LNCAP (cell line): ENCODE measurements around the gene LPCAT1.

Source experiments
- TF ChIP-seq, protein P1 (sequence below): fragments of 450-650 bp; IDR thresholded peaks from 2 replicates; pipeline ENCODE4 v1.5.1; 2017; ENCODE audit warnings: mild to moderate bottlenecking

Gene LPCAT1

DNA sequence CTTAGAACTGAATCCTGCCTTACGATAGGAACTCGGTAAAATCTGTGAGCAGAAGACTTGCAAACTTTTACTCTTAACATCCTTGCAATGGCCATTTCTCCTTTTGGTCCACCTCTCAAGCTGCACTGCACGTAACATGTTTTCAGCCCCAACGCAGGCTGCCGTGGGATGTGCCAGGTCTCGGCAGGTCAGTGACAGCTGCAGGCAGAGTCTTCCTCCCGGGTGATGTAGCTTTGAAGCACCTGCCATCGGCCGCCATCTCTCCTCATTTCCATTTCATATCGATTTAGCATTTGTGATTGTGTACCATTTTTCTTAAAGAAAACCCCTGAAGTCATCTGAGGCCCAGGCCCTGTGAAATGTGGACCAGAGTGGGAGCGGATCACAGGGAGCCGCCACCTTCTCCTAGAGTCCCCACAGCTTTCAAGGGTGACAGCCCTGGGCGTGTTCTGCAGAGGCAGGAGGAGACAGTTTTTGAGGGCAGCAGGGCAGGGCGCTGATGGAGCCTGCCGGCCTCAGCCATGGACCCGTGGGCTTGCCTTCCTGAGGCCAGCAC lies 25.8 kb upstream of the LPCAT1 start:
- TF ChIP-seq, protein P1, sequence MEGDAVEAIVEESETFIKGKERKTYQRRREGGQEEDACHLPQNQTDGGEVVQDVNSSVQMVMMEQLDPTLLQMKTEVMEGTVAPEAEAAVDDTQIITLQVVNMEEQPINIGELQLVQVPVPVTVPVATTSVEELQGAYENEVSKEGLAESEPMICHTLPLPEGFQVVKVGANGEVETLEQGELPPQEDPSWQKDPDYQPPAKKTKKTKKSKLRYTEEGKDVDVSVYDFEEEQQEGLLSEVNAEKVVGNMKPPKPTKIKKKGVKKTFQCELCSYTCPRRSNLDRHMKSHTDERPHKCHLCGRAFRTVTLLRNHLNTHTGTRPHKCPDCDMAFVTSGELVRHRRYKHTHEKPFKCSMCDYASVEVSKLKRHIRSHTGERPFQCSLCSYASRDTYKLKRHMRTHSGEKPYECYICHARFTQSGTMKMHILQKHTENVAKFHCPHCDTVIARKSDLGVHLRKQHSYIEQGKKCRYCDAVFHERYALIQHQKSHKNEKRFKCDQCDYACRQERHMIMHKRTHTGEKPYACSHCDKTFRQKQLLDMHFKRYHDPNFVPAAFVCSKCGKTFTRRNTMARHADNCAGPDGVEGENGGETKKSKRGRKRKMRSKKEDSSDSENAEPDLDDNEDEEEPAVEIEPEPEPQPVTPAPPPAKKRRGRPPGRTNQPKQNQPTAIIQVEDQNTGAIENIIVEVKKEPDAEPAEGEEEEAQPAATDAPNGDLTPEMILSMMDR = no peak

DNA sequence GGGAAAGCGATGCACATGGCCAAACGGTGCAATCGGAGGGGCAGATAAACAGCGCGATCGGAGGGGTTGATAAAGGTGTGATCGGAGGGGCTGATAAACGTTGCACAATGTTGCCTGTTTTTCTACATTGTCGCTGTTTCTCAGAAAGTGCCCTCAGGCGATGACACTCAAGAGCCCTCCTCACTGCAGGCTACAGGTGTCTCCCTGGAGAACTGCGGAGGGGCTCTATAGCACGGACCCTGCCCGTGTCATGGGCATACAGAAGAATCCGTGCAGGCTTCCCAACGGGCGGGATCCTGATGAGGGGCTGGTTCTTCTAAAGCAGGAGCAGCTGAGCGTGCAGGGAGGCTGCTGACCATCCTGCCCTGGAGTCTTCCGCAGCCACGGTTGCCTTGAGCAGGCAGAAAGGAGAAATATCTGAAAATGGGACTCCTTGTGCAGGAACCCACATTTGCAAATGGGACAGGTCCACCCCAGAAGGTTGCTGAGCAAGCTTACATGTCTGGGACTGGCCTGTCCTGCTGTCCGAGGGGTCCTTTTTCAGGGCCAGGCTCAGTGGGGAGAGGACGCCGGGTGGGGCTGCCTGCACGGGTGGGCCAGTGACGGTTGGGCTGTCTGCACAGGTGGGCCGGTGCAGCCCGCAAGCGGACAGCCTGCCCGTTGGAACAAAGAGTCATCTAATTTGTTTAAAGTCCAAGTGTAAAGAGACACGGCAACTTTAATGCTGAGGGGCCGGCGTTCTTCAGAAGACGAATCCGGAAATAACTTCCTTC lies 25.1 kb upstream of the LPCAT1 start:
- TF ChIP-seq, protein P1 = no peak

DNA sequence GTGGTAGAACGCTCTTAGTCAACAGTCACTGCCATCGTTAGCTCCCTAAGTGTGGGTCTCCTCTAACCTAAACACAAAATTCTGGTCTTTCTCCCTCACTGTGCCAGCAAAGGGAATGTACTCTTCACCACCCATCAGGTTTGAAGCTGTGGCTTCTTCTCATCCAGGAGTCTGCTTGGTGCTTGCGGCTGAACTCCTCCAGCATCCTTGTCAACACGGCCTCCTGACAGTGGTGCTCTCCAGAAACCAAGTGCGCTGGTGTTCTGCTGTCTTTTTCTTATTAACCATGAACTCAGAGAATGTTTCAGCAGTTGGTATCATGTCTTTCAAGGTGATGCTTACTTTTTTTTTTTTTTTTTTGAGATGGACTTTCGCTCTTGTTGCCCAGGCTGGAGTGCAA lies 23.9 kb upstream of the LPCAT1 start:
- TF ChIP-seq, protein P1 = no peak

DNA sequence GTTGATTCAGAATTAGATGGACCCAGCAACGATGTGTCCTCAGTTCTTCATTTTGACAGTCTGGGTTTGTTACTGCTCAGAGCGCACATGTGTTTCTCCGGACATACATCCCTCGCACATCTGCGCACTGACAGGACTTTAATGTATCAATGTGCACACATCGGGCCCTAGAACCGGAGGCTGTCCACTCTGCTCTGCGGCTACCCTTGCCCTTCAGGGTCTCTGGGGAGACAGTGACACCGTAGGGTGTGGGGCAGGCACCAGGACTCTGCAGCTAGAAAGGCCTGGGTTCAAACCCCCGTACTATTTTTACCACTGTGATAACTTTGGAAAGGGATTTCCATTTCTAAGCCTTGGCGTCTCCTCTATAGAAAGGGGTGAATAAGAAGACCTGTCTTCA lies 23.5 kb upstream of the LPCAT1 start:
- TF ChIP-seq, protein P1 = no peak

DNA sequence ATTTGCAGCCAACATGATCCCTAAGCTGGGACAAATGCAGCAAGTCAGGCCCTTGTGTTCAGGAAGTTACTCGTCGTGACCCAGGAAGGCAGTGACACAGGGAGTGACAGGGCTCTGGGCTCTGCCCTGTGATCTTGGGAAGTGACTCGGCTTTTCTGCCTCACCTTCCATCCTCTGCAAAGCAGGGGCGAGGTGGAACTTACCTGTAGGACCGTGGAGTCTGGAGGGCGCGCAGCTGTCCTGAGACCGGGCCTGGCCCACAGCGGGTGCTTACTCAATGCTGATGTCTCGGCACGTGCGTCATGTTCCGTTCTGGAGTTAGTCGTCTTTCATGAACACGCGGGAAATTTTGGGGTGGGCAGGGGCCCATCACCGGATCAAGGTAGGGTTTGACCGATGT lies 22.8 kb upstream of the LPCAT1 start:
- TF ChIP-seq, protein P1 = no peak

DNA sequence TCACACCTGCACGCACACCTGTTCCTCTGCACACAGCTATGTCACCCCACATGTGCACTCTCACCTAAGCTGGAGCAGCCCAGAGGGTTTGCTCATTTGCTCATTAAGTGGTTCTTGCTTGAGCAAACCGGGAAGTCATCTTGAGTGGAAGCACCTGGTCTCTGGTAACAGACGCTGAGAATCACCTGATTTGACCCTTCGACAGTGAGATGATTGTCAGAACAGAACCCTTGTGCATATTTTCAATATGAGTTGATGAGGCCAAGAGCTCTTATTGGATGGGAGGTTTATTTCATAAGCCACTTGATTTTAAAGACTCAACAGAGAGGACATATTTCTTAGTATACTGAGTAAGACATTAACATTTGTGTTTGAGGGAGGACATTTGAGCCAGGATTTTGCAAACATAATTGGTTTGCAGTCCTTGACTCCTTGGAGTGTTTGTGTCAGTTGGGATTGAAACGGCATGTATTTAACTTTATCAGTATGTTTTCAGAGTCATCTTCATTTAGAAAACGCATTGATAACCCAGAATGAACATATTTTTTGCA lies 22.1 kb upstream of the LPCAT1 start:
- TF ChIP-seq, protein P1 = no peak

DNA sequence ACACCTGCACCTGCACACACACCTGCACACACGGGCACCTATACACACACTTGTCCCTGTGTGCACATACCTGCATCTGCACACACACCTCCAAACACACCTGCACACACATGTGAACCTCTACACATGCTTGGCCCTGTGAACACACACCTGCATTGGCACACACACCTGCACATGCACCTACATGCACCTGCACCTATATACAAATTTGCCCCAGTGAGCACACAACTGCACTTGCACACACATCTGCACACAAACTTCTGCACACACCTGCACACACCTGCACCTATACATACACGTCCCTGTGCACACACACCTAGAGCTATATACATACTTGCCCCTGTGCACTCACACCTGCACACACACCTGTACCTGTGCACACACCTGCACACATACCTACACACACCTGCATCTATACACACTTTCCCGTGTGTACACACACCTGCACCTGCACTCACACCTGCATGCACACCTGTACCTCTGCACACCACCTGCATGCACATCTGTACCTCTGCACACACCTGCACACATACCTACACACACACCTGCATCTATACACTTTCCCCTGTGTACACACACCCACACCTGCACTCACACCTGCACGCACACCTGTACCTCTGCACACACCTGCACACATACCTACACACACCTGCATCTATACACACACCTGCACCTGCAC lies 21.5 kb upstream of the LPCAT1 start:
- TF ChIP-seq, protein P1 = no peak
